ENCODE data around the gene HSPB6. TPM values are rescaled to one million over a fixed set of nuclear protein-coding genes. Genes with fewer than 3 reads are reported as not detected.
A peak's percentile ranks its signal among the peaks of the same experiment; 100 is the strongest.

The HSPB6 gene
- total and polyA plus RNA-seq, 2 donors from 2014 or later = 53.1 to 64.3 TPM

- peak overlapping the region in 1 of 3 donors; percentile 6 for H3K9ac ChIP-seq (ENCODE audit: low read length in 3 of 3)
- H3K4me3 ChIP-seq (ENCODE audit: low read length in 3 of 3) = peak overlapping the region; percentile 1 to 56 (median 35)
- intact Hi-C loops (cut with DNase I) = no loop called here
- no peak for FAIRE-seq
- TF ChIP-seq, protein P1, sequence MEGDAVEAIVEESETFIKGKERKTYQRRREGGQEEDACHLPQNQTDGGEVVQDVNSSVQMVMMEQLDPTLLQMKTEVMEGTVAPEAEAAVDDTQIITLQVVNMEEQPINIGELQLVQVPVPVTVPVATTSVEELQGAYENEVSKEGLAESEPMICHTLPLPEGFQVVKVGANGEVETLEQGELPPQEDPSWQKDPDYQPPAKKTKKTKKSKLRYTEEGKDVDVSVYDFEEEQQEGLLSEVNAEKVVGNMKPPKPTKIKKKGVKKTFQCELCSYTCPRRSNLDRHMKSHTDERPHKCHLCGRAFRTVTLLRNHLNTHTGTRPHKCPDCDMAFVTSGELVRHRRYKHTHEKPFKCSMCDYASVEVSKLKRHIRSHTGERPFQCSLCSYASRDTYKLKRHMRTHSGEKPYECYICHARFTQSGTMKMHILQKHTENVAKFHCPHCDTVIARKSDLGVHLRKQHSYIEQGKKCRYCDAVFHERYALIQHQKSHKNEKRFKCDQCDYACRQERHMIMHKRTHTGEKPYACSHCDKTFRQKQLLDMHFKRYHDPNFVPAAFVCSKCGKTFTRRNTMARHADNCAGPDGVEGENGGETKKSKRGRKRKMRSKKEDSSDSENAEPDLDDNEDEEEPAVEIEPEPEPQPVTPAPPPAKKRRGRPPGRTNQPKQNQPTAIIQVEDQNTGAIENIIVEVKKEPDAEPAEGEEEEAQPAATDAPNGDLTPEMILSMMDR (IDR thresholded peaks at IDR 0.05; ENCODE audit: borderline replicate concordance, extremely low read depth, insufficient read depth) = no peak
- no peaks in the 10 kb centered on the region for H3K36me3 ChIP-seq (ENCODE audit: control insufficient read depth in 2 of 3, insufficient read depth in 3 of 3, low read length in 3 of 3)
- DNase-seq = peak in 2 of 5 donors; percentile 13 to 46
- no peak overlapping the region for H3K27ac ChIP-seq (ENCODE audit: low read depth in 2 of 2, low read length in 2 of 2)
- no peaks in the 10 kb centered on the region for H3K27me3 ChIP-seq (ENCODE audit: control insufficient read depth, insufficient read depth, low read length)
- no peaks in the 10 kb centered on the region for H3K9me3 ChIP-seq (ENCODE audit: control insufficient read depth in 2 of 3, insufficient read depth in 1 of 3, low read length in 3 of 3)
- peaks cover 0 to 4% (median 3%) of the 10 kb centered on the region in 3 donors for H3K4me1 ChIP-seq (ENCODE audit: control insufficient read depth in 2 of 3, insufficient read depth in 2 of 3, low read depth in 1 of 3, low read length in 3 of 3)
Observed at GRCh38 chr19:35776102-35776788, 19.4 kb upstream of the HSPB6 start.

DNA sequence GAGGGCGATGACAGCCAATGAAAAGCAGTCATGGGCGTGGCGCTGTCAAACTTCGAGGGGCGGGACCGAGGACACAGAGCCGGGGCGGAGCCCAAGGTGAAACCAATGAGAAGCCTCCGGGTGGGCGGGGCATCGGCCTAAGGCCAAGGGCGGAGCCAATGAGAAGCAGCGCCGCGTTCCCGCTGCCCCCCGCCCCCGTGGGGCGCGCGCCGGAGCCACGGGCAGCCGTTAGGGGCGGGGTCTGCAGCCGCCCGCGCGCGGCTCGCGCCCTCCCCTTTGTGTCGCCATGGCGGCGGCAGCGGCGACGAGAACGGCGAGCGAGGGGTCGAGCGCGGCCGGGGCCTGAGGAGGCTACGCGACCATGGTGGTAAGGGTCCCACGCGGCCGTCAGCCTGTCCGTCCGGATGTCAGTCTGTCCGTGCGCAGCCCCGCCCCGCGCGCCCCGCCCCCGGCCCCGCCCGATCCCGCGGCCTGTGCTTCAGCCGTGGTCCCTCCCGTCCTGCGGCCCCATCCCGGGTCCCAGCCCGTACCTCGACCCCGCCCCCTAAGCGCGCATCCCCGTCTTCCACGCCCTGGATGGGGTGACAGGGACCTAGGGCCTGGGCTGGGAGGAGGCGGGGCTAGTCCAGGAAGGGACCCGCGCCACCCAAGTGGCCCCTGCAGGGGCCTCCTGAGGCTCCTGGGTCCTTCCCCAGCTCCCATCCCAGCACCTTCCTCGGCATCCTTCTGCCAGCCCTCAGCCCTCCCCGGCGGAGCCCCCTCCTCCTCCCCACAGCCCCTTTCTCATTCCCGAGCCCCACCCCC, 18.7 kb upstream of the HSPB6 start, which contains the start of gene ARHGAP33:
Gene ARHGAP33 (plus strand): TSS at position 267 of the 804 bp plus-strand sequence. CDS start 95 bp downstream, at position 362.
- Histone ChIP-seq H3K4me1 (ENCODE audit: control insufficient read depth in 2 of 3, insufficient read depth in 2 of 3, low read depth in 1 of 3, low read length in 3 of 3) (peaks cover 0 to 4% (median 3%) of the 10 kb centered on the region in 3 donors), H3K9ac (ENCODE audit: low read length in 3 of 3) (peak within 1 kb of the TSS in 1 of 3 donors; percentile 10), H3K36me3 (ENCODE audit: control insufficient read depth in 2 of 3, insufficient read depth in 3 of 3, low read length in 3 of 3) (no peaks in the 10 kb centered on the region), H3K27me3 (ENCODE audit: control insufficient read depth, insufficient read depth, low read length) (no peaks in the 10 kb centered on the region), H3K4me3 (ENCODE audit: low read length in 3 of 3) (peak within 1 kb of the TSS; percentile 46 to 59 (median 56)), H3K9me3 (ENCODE audit: control insufficient read depth in 2 of 3, insufficient read depth in 1 of 3, low read length in 3 of 3) (no peaks in the 10 kb centered on the region), H3K27ac (ENCODE audit: low read depth in 2 of 2, low read length in 2 of 2) (no peak within 1 kb of the TSS)
- DNase-seq (peak; percentile 99 to 100 (median 99)), FAIRE-seq (peak; percentile 85)
- TF ChIP-seq, protein P1 (IDR thresholded peaks at IDR 0.05; ENCODE audit: borderline replicate concordance, extremely low read depth, insufficient read depth) = no peak
- intact Hi-C loops (cut with DNase I) = no loop called here

GRCh38 chr19:35775046-35775297, 18.1 kb upstream of the HSPB6 start:
- Histone ChIP-seq H3K36me3 (ENCODE audit: control insufficient read depth in 2 of 3, insufficient read depth in 3 of 3, low read length in 3 of 3) (no peaks in the 10 kb centered on the region), H3K9ac (ENCODE audit: low read length in 3 of 3) (peak overlapping the region in 1 of 3 donors; percentile 10), H3K27ac (ENCODE audit: low read depth in 2 of 2, low read length in 2 of 2) (no peak overlapping the region), H3K4me1 (ENCODE audit: control insufficient read depth in 2 of 3, insufficient read depth in 2 of 3, low read depth in 1 of 3, low read length in 3 of 3) (peaks cover 0 to 4% (median 3%) of the 10 kb centered on the region in 3 donors), H3K27me3 (ENCODE audit: control insufficient read depth, insufficient read depth, low read length) (no peaks in the 10 kb centered on the region), H3K4me3 (ENCODE audit: low read length in 3 of 3) (peak overlapping the region; percentile 46 to 59 (median 56)), H3K9me3 (ENCODE audit: control insufficient read depth in 2 of 3, insufficient read depth in 1 of 3, low read length in 3 of 3) (no peaks in the 10 kb centered on the region)
- TF ChIP-seq, protein P1 (IDR thresholded peaks at IDR 0.05; ENCODE audit: borderline replicate concordance, extremely low read depth, insufficient read depth) = no peak
- DNase-seq (no peak), FAIRE-seq (no peak)
- intact Hi-C loops (cut with DNase I) = no loop called here

All from kidney (tissue), 14 donors.